Spleen (tissue), 11 donors: ENCODE results near the gene CYBRD1. TPM values are rescaled to one million over a fixed set of nuclear protein-coding genes. Genes with fewer than 3 reads are reported as not detected.

Source experiments
- DNase-seq: peaks from one replicate; pipeline ENCODE4 v3.0.0-alpha.2; 2020
- H3K27ac ChIP-seq, 8 donors: fragments of 200-600 bp; sonication (generic) in 7 of 8; 1 replicate in 4 of 8; 2 replicates in 4 of 8; pipeline versions ENCODE4 v1.5.0 to v1.8.0; 2016 to 2021; ENCODE audit warnings: inconsistent platforms in 4 of 8, mild to moderate bottlenecking in 4 of 8, moderate library complexity in 1 of 8
- H3K27me3 ChIP-seq, 7 donors: fragments of 200-600 bp; sonication (generic) in 6 of 7; replicated peaks in 1 of 7; 1 replicate in 4 of 7; 2 replicates in 3 of 7; pipeline versions ENCODE4 v1.5.0 to v1.8.0; 2016 to 2021; ENCODE audit warnings: inconsistent platforms in 3 of 7, mild to moderate bottlenecking in 1 of 7
- H3K36me3 ChIP-seq, 6 donors: fragments of 200-600 bp; sonication (generic) in 5 of 6; 1 replicate in 4 of 6; 2 replicates in 2 of 6; pipeline versions ENCODE4 v1.5.0 to v1.8.0; 2016 to 2021; ENCODE audit warnings: inconsistent platforms in 2 of 6
- H3K4me1 ChIP-seq, 6 donors: fragments of 200-600 bp; sonication (generic) in 5 of 6; 1 replicate in 3 of 6; 2 replicates in 3 of 6; pipeline versions ENCODE4 v1.5.0 to v1.8.0; 2016 to 2021; ENCODE audit warnings: inconsistent platforms in 3 of 6
- H3K4me3 ChIP-seq, 8 donors: fragments of 200-600 bp; sonication (generic) in 7 of 8; 1 replicate in 4 of 8; 2 replicates in 4 of 8; pipeline versions ENCODE4 v1.5.0 to v1.8.0; 2016 to 2021; ENCODE audit warnings: inconsistent platforms in 4 of 8, mild to moderate bottlenecking in 4 of 8, moderate library complexity in 2 of 8
- H3K9me3 ChIP-seq, 8 donors: fragments of 200-600 bp; sonication (generic) in 7 of 8; 1 replicate in 4 of 8; 2 replicates in 4 of 8; pipeline versions ENCODE4 v1.5.0 to v1.8.0; 2016 to 2021; ENCODE audit warnings: inconsistent platforms in 4 of 8
- POLR2A ChIP-seq, 3 donors: fragments of 450-650 bp; IDR thresholded peaks; one replicate each; pipeline ENCODE4 v1.5.1; 2017; ENCODE audit warnings: antibody characterized with exemption in 3 of 3, mild to moderate bottlenecking in 1 of 3
- POLR2AphosphoS5 ChIP-seq, 3 donors: sonication (generic); formaldehyde crosslinking; IDR thresholded peaks; one replicate each; pipeline ENCODE4 v1.5.1; 2017; ENCODE audit warnings: antibody characterized with exemption in 3 of 3
- WGBS, 5 donors: extraction: QIAGEN DNeasy Blood & Tissue Kit in 3 of 5; methylation state at CpG; one replicate each; pipeline versions ENCODE4 v1.1.5 to v1.1.7; 2013 to 2018; 5-methylcytosine and 5-hydroxymethylcytosine counted together
- intact Hi-C: fragments of 100-400 bp; cut with DNase I; formaldehyde crosslinking; loops from one replicate; pipeline ENCODE4 v1.15.0; 2023; ENCODE audit warnings: low total_unique reads
- polyA plus RNA-seq, 3 donors: library from polyadenylated mRNA; stranded (reverse); fragments of 200-250 nt; gene quantifications; one replicate each; pipeline ENCODE4 v1.2.1, GENCODE V29; 2013
- total RNA-seq, 7 donors: library from RNA; depleted of rRNA in 3 of 7; stranded (reverse); fragments of >200 nt in 3 of 7; fragmentation: NEBNext Ultra II Directional in 4 of 7; extraction: Animal tissue kit (Norgen Biotek cat#: 25700) in 4 of 7; gene quantifications; one replicate each; pipeline versions ENCODE4 v1.1.0 to v1.2.1, GENCODE V29; 2016 to 2021
- TF ChIP-seq, protein P1 (sequence below), 11 experiments: fragments of 200-600 bp in 7 of 11; fragments of 450-650 bp in 4 of 11; sonication (generic) in 4 of 11; IDR thresholded peaks in 8 of 11; conservative IDR thresholded peaks in 3 of 11; 1 replicate in 7 of 11; 2 replicates in 4 of 11; pipeline versions ENCODE4 v1.4.0 to v1.8.0; 2016 to 2021; ENCODE audit warnings: antibody characterized with exemption in 11 of 11, inconsistent platforms in 4 of 11, mild to moderate bottlenecking in 1 of 11
- donor health status: healthy with polysubstance abuse.
- donor health status: DM: no; HTN: no; CAD: no; lungs with moderate emphysema.
- donor health status: DM: no; HTN: no; CAD: no.
- donor health status: Bipolar disorder and iron deficiency.
- donor health status: healthy.
- donor health status: DM: no; HTN: no; CAD: no.
- donor health status: DM: yes; HTN: yes; CAD: no.

Gene CYBRD1
- total and polyA plus RNA-seq, 10 donors, result 8.2 to 61.7 (median 41.9) TPM

DNA sequence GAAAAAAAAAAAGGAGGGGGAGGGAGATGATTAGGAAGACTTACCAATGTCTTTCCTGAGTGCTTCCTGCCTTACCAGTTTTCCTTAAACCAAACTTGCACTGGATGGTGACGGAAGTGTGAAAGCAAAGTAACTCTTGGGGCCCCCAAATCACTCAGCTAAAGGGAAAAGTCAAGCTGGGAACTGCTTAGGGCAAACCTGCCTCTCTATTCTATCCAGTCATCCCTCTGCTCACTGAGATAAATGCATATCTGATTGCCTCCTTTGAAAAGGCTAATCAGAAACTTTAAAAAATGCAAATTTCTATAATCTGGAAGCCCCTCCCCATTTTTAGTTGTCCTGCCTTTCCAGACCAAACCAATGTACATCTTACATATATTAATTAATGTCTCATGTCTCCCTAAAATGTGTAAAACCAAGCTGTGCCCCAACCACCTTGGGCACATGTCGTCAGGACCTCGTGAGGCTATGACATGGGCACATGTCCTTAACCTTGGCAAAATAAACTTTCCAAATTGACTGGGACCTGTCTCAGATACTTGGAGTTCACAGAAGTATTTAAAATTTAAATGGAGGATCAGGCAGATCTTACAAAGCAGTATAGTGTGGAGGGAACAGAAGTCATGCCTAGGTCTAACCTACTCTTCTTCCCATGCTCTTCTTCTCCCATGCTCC, 7.2 kb upstream of the CYBRD1 start:
- Histone ChIP-seq H3K27ac (no peak overlapping the region), H3K27me3 (peaks cover 0 to 5% (median 0%) of the 10 kb centered on the region in 7 donors), H3K4me1 (peaks cover 0 to 24% (median 0%) of the 10 kb centered on the region in 6 donors), H3K4me3 (no peak overlapping the region), H3K9me3 (no peaks in the 10 kb centered on the region), H3K36me3 (no peaks in the 10 kb centered on the region)
- no peak for DNase-seq
- WGBS, 5 donors, result 80 to 96% (median 85%) methylated on average over 3 of the region's 3 CpGs
- intact Hi-C loops, result no loop called here
- TF ChIP-seq POLR2A (IDR thresholded peaks at IDR 0.05) (no peak), POLR2AphosphoS5 (IDR thresholded peaks at IDR 0.05) (no peak)
- TF ChIP-seq, protein P1, sequence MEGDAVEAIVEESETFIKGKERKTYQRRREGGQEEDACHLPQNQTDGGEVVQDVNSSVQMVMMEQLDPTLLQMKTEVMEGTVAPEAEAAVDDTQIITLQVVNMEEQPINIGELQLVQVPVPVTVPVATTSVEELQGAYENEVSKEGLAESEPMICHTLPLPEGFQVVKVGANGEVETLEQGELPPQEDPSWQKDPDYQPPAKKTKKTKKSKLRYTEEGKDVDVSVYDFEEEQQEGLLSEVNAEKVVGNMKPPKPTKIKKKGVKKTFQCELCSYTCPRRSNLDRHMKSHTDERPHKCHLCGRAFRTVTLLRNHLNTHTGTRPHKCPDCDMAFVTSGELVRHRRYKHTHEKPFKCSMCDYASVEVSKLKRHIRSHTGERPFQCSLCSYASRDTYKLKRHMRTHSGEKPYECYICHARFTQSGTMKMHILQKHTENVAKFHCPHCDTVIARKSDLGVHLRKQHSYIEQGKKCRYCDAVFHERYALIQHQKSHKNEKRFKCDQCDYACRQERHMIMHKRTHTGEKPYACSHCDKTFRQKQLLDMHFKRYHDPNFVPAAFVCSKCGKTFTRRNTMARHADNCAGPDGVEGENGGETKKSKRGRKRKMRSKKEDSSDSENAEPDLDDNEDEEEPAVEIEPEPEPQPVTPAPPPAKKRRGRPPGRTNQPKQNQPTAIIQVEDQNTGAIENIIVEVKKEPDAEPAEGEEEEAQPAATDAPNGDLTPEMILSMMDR (IDR thresholded peaks at IDR 0.05 in 8 of 11, conservative IDR thresholded peaks at IDR 0.05 in 3 of 11), result no peak

GRCh38 chr2:171515672-171516298, 6.5 kb upstream of the CYBRD1 start:
- Histone ChIP-seq H3K27me3 (peaks cover 0 to 9% (median 0%) of the 10 kb centered on the region in 7 donors), H3K4me1 (peaks cover 0 to 24% (median 0%) of the 10 kb centered on the region in 6 donors), H3K36me3 (no peaks in the 10 kb centered on the region), H3K9me3 (no peaks in the 10 kb centered on the region), H3K4me3 (no peak overlapping the region), H3K27ac (no peak overlapping the region)
- intact Hi-C loops, result no loop called here
- DNase-seq, result no peak
- WGBS, 5 donors, result 74 to 93% (median 82%) methylated on average over 6 of the region's 6 CpGs
- TF ChIP-seq POLR2A (IDR thresholded peaks at IDR 0.05) (no peak), POLR2AphosphoS5 (IDR thresholded peaks at IDR 0.05) (no peak)
- TF ChIP-seq, protein P1 (IDR thresholded peaks at IDR 0.05 in 8 of 11, conservative IDR thresholded peaks at IDR 0.05 in 3 of 11), result no peak

DNA sequence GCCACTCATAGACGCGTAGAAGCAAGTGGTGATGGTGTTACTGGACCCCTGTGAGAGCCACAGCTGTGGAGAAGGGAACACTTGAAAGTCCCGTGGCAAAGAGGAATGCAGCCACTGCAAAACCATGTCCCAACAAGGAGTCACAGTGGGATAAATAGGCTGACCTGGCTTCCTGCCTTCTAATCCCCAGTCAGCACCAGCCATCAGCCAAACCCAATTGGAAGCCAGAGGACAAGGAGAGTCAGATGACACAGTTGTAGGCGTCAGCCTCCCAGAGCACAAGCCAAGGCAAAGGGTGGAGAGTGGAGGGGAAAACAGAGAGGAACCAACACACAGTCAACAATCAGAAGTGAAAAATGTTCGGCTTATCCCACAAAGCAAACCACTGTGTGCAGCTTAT, 5.5 kb upstream of the CYBRD1 start:
- Histone ChIP-seq H3K27ac (no peak overlapping the region), H3K36me3 (no peaks in the 10 kb centered on the region), H3K4me3 (no peak overlapping the region), H3K4me1 (peaks cover 0 to 28% (median 5%) of the 10 kb centered on the region in 6 donors), H3K9me3 (no peaks in the 10 kb centered on the region), H3K27me3 (peaks cover 0 to 19% (median 1%) of the 10 kb centered on the region in 7 donors)
- no peak for TF ChIP-seq POLR2A (IDR thresholded peaks at IDR 0.05)
- TF ChIP-seq POLR2AphosphoS5 (IDR thresholded peaks at IDR 0.05), result no peak
- TF ChIP-seq, protein P1 (IDR thresholded peaks at IDR 0.05 in 8 of 11, conservative IDR thresholded peaks at IDR 0.05 in 3 of 11), result no peak
- DNase-seq, result no peak
- intact Hi-C loops, result no loop called here
- 86 to 97% (median 95%) methylated on average over 5 of the region's 5 CpGs for WGBS, 5 donors

GRCh38 chr2:171520471-171520870, 1.8 kb upstream of the CYBRD1 start:
- peaks cover 0 to 42% (median 18%) of the 10 kb centered on the region in 7 donors for H3K27me3 ChIP-seq
- intact Hi-C loops, result no loop called here

More at GRCh38 chr2:171520471-171520870, 1.8 kb upstream of the CYBRD1 start:
- no peak overlapping the region for H3K27ac ChIP-seq
- H3K4me1 ChIP-seq, result peaks cover 0 to 43% (median 33%) of the 10 kb centered on the region in 6 donors
- no peaks in the 10 kb centered on the region for H3K36me3 ChIP-seq
- no peak overlapping the region for H3K4me3 ChIP-seq
- WGBS, 5 donors, result 89 to 92% (median 91%) methylated on average over 5 of the region's 5 CpGs
- TF ChIP-seq, protein P1 (IDR thresholded peaks at IDR 0.05 in 8 of 11, conservative IDR thresholded peaks at IDR 0.05 in 3 of 11), result no peak
- TF ChIP-seq POLR2A (IDR thresholded peaks at IDR 0.05) (no peak), POLR2AphosphoS5 (IDR thresholded peaks at IDR 0.05) (no peak)
- no peaks in the 10 kb centered on the region for H3K9me3 ChIP-seq
- DNase-seq, result no peak
